OCI-M2 (cell line): ENCODE data around the gene RASA4.
"Not testable (repeated sequence)": the region's sequence is repeated elsewhere in the genome, so short reads cannot be mapped to it uniquely, and the experiment has no call there.

Source experiments
- DNase-seq: peaks from one replicate; lab custom pipeline; 2025; ENCODE audit not compliant: unreplicated experiment; lab: John Stamatoyannopoulos, UW

RASA4 gene

DNA sequence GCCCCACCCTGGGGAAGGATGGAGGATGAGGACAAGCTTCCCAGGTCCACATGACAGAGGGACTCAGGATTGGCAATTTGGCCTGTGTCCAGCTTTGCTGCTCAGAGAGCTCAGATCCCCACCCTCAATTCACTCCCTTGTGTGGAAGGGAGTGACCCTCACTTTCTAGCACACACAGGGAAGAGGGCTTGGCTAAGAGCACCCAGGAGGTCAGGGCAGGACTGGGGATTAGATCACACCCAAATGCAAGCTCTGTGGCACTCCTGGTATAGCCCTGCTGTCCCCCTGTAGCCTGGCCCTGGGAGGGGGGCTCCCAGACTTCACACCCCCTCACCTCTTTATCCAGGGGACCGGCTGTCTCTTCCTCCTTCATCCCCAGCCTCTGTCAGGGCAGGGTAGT is 72.2 kb downstream of the RASA4 start:
- not testable (repeated sequence) for DNase-seq

GRCh38 chr7:102543596-102543995 is 73.0 kb downstream of the RASA4 start, which contains the start of gene UPK3BL2:
TSS of gene UPK3BL2 (minus strand) at chr7:102543696. CDS start at chr7:102543636, 60 bp downstream.
- DNase-seq: not testable (repeated sequence)

DNA sequence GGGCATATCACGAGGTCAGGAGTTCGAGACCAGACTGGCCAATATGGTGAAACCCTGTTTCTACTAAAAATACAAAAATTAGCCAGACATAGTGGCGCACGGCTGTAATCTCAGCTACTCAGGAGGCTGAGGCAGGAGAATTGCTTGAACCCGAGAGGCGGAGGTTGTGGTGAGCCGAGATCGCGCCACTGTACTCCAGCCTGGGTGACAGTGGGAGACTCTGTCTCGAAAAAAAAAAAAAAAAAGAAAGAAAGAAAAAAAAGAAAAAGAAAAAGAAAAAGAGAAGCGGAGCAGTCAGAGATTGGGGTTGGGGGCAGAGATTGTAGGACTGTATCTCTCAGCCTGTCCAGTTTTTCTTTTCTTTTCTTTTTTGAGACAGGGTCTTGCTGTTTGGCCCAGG is 73.8 kb downstream of the RASA4 start:
- not testable (repeated sequence) for DNase-seq

DNA sequence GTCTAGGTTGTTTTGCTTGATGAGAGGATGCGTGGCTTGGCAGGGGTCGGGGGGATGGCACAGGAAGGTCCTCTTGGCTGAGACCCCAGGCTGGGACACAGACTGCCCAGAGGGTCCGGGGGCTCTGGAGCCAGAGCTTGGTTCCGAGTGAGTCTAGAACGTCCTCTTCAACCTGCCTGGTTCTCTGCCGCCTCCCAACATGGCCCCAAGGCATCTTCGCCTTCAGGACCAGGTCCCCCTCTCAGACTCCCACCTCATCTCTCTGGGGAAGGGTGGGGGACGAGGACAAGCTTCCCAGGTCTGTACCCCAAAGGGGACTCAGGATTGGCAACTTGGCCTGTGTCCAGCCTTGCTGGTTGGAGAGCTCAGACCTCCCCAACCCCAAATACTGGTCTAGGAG is 74.5 kb downstream of the RASA4 start:
- not testable (repeated sequence) for DNase-seq

DNA sequence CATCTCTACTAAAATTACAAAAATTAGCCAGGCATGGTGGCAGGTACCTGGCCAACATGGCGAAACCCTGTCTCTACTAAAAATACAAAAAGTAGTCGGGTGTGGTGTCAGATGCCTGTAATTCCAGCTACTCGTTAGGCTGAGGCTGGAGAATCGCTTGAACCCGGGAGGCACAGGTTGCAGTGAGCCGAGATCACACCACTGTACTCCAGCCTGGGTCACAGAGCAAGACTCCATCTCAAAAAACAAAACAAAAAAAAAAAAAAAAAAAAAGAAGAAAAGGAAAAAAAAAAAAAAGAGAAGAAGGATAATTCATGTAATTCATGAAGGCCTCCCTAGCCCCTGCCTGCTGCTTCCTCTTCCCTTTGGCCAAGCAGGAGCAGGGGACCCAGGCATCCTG is 76.0 kb downstream of the RASA4 start:
- DNase-seq: not testable (repeated sequence)

DNA sequence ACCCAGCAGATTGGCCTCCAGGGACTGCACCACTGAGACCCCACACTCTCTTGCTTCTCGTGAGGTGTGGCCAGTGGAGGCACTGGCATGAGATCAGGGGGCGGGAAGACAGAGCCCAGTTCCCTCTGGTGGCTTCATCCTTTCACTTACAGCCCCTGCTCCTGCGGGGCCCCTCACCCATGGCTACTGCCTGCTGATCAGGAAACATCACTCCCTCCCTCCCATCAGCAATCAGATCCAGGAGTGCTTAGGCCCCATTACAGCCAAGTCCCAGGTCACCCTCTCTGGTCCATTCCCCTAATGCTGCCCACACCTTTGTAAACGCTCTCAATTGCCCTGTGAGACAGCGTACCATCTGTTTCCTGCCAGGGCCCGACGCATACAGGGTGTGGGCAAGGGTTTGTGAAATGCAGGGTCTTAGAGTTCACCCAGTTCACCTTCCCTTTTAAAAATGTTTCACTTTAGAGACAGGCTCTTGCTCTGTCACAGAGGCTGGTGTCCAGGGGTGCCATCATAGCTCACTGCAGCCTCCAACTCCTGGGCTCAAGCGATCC is 81.4 kb downstream of the RASA4 start:
- not testable (repeated sequence) for DNase-seq

- not testable (repeated sequence) for DNase-seq
Observed at GRCh38 chr7:102532127-102532526, 84.4 kb downstream of the RASA4 start.

DNA sequence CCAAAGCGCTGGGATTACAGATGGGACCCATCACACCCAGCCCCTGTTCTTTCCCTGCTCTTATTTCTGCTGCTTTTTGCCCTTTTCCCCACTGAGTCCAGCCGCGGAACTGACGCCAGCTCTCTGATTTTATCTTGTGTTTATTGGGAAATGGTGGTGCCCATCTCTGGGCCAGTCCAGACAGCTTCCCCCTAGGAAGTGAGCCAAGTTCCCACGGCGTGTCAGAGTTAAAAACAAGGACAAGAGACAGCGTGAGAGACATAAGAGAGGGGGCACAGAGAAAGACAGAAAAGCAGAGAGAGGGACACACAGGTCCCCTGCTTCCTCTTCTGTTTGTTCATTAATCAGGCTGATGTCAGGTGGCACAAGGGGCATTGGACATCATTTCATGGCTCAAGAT is 85.0 kb downstream of the RASA4 start:
- not testable (repeated sequence) for DNase-seq

- not testable (repeated sequence) for DNase-seq
Observed at GRCh38 chr7:102527822-102528793, 88.4 kb downstream of the RASA4 start.

- DNase-seq: not testable (repeated sequence)
Observed at GRCh38 chr7:102527182-102527581, 89.4 kb downstream of the RASA4 start.

- DNase-seq: not testable (repeated sequence)
Observed at GRCh38 chr7:102524803-102525202, 91.8 kb downstream of the RASA4 start.
